NOMO-1 (cell line): ENCODE results near the gene SCFD2.

Experiments used
- DNase-seq, 2 experiments: peaks; one replicate each; lab custom pipeline; 2025; ENCODE audit not compliant: unreplicated experiment in 2 of 2; lab: John Stamatoyannopoulos, UW

SCFD2 gene

DNA sequence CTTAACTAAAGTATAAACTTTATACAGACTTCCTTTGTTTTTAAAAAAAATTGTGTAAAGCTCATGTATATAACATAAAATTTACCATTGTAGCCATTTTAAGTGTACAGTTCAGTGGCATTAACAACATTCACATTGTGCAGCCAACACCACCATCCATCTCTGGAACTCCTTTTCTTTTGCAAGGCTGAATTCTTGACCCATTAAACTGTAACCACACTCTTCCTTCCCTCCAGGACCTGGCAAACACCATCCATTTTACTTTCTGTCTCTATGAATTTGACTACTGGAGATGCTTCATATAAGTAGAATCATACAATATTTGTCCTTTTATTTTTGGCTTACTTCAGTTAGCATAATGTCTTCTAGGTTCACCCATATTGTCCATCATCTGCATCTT, 399.1 kb downstream of the SCFD2 start:
- no peak for DNase-seq

DNA sequence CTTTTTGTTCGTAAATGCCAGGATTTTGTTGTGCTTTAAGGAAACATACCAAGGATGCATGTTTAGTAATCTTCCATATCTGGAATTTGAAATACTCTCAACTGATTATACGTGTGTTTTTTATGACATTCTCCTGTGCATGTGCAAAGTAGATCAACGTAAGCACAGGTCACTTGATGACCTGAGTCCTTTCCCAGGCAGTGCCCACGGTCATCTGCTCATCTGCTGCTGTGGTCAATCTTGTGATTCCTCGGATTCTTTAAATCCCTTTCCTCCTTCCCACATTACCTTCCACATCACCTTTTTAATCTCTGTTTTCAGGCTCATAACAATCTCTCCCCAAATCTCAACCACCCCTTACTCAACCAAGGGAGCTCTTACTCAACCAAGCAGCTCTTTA, 399.7 kb downstream of the SCFD2 start:
- DNase-seq: no peak

DNA sequence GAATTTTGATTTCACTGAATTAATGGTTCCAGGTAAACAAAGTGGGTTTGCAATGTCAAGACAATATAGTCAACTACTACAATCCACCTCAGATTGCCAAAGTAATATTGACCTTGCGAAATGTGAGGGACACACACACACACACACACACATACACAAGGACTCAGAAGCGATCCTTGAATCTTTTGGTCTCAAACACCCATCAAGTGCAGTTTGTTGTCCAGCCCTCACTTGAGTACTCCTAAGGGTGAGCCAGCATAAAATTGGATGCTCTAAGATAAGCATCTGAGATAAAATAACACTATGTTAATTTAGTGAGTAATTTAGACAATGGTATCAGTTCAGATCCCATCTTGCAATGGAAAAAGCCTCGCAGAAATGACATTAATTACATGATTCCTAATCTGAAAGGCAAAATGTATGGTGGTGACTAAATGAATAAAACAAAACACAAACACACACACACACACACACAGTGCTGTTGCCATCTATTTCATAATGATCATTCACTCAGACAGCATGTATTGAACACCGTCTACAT, 401.2 kb downstream of the SCFD2 start:
- DNase-seq: no peak

DNA sequence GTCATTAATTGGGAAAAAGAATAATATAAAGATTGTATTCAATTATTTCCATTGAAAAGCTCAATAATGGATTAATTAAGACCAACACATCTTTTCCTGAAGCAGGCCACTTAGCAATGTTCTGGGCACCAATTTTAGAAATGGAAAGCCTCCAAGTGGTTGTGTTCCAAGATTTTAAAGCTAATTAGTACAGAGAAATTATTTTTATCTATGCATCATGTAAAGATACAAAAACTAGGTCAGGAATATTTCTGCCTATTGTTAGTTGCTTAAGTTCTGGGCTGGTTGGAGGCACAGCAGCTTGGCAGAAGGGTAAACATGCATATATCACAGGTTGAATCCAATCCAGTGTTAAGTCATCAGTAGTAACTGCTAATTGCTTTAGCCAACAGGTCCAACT, 401.9 kb downstream of the SCFD2 start:
- DNase-seq: no peak

DNA sequence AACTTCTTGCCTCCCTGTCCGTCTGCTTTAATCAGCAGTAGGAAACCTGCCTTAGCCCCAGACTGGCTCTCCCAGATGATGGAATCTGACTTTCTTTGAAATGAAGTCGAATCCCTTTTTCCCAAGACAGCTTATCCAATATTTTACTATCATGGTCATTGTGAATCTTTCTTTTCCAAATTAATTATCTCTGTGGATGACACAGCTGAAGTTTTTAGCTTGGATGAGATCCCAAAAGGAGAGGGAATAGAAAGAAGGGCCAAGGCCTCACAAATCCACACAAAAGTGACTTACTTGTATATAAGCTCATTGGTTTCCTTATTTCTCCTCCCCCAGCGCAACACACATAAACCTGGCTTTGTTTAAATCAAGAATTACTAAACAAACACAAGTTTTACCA, 403.1 kb downstream of the SCFD2 start:
- DNase-seq: no peak

DNA sequence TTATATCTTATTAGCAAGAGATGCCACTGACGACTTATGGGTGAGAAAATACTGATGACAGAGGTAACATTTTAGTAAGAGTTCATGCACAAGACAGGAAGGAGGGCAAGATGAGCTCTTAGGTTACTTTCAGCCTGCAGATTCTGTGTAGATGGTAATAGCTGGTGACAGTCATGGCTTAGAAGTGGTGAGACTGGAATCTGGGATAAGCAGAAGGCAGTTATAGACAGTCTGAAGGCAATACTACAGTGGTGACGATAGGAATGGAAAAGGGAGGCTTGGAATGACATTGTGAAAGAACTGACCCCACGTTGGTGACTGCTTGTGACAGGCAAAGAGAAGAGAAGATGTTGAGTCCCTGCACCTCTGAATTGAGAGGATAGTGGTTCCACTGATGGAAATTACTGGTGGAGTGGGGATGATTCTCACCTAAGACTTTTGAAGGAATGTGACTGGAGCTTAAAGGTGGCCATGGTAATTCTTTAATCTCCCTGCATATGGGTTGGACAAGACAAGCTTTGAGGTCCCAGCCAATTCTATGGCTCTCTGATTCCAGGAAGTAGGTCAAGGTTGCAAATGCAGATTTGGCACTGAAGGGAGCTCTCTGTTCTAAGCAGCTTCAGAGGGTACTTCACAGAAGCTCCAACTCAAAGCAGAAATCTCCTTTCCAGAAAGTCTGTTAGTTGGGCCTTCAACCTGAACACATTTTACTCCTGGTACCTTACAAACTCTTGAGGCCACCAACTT, 404.0 kb downstream of the SCFD2 start:
- no peak for DNase-seq

DNA sequence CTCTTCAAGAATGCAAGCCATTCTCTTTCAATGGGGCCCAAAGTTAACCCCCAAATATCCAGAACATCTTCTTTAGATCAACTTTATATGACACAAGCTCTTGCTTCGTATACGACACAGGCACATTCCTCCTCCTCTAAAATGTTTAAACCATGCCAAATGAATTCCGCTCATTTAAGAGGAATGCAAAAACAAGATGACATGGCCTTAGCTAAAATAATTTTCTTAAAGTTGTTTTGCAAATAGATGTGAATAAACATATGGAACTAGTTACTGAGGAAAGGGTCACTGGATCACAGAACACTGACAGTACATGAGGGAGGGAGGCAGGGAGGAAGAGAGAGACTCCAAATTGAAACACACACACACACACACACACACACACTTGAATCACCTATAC, 406.3 kb downstream of the SCFD2 start:
- no peak for DNase-seq

DNA sequence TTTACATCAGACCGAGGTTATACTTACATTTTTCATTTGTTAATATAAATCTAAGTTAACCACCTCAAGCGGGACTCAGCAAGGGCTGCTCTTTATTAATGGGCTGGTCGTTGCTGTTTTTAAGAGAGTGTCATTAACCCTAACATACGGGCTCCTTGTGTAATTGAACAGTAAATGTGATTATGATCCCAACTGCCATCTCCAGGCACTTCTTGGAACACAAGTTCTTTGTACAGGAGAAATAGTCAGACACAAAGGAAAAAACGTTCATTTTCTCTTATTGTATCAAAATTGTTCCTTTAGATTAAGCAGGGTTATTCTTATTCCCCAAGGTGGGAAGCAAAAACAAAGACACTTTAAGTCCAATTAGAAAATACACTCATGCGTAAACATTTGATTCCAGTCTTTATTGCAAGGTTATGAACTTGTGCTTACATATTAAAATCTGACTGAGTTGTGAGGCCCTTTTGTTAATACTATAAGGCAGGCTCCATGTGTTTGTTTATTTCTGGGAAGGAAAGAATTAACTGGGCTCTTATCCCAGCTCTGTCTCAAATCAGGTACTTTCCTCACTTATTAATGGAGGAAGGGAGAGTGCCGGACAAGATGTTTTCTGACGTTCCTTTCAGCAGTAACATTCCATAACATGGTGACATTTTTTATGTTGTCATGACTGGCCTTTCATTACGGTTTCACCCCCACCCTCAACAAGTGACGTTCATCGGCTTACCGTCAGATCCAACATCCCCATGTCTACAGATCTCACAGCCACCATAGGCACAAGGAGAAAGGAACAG, 407.8 kb downstream of the SCFD2 start:
- no peak for DNase-seq

DNA sequence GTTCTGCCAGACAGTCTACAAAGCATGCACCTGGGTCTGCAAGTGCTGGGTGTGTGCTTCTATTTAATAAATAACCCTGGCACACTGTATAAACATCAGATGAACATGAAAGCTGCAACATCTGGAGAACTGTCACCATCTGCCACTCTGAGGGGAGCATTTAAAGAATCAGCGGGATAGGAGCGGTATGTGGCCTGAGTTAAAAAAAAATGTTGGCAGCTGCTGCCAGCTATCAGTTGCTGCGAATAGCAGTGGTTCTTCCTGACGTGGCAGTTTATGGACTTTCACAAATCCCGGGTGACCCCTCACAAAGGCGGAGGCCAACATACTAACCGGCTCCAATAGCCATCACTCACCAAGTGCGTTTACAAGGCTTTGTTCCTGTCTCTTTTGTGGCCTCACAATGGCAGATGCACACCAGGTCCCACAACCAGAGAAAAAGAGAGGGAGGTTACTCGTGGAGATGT, 408.6 kb downstream of the SCFD2 start:
- no peak for DNase-seq

DNA sequence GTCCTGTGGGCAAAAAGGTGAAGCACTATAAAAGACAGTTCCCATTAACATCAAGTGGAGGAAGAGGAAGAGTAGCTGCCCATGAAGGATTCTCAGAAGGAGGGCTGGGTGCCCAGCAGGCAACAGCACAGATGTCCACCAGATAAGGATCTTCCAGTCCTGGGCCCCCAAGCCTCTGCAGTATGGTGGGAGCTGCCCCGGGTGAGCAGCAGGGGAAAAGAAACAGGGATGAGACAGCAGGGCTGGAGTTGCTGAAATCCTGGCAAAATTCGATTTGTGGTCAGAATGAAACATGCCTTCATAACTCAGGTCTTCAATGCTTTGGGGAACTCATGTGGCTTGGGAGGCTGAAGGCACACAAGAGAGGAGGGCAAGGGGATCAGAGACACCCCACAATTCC, 409.2 kb downstream of the SCFD2 start:
- no peak for DNase-seq

DNA sequence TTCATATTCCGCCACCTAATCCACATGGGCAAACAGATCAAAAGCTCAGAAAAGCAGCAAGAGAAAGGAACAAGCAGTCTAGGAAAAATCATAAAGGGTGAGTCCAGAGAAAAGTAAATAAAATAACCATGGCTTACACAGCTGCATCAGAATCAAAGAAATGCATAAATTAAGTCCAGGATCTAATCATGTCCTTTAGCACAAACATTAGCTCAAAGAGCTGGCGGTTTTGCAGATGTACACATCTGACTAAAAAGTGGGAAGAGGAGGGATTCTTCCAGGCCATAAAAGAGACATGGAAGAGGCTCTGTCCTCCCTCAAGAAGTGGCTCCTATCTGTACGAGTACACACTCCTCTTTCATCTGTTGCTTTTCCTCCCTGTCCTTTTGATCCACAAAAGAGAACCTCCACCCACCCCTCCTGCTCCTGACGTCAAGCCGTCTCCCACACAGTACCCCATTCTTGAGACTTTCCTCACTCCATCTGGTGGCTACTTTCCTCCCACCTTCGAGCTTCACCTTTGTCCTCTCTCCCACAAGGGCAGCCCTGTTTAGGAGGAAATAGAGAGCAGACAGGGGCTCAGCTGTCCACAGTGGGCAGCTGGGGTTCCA, 411.2 kb downstream of the SCFD2 start:
- no peak for DNase-seq

DNA sequence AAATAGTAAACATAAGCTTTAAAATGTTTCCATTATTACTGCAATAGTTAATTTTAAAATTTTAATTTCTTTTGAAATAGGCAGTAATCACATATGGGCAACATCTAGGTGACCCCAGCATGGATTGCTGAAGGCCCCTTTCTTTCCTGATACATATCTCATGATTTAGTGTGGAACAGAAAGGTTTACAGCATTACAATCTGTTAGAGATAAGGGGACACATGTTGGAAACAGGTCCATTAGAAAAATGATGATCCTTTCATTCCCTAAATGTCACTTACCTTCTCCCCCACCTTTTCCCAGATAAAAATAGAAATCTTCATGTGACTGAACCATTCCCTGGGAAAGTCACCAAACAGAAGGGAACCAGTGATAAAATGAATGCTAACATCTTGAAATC, 413.3 kb downstream of the SCFD2 start:
- no peak for DNase-seq

DNA sequence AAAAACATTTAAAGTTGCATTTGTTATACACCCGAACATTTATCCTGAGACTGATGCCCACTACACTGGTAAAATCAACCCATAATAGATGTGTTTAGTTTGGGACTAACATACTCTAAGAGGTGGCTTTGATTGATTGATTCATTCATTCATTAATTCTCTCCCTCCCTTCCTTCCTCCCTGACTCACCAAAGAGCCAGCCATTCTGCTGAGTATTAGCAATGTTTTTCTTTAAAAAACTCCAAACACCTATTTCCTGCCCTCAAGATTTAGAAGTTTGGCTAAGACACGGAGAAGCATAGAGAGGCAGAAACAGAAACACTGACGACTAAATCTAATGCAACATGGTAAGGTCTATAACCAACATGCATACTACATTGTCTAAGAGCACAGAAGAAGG, 414.8 kb downstream of the SCFD2 start:
- DNase-seq: no peak

DNA sequence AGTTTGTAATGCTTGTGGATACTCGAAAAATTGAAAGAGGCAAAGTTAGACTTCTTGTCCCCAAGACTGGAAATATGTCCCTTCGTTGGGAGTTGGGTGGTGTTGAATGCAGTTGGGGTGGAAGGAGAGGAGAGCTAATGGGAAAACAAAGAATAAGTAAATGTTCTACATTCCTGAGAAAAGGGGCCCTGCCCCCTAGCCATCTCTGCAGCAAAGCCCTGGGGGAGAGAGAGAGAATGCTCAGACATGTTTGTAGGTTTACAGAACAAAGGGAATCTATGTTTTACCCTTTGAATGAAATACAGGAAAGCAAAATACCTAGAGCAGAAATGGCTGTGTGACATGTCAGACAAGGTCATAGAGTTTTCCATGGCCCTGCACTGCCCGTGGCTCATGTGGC, 415.6 kb downstream of the SCFD2 start:
- DNase-seq: no peak

DNA sequence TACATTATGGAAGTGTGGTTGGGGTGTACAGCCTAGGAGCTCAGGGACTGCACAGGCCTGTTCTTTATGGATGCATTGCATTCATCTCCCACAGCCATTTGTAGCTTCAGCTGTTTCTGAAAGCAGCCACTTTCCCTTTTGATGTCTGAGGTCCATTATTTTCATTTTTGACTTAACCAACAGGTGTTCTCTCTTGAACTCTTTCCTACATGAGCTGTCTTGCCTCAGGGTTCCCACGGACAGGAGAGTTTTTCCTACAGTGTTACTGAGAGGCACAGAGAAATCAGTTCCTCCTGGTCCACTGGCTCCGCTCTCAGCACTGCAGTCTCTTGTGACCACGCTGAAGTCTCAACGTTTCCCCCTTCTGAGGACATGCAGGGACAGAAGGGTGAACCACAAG, 416.5 kb downstream of the SCFD2 start:
- no peak for DNase-seq

DNA sequence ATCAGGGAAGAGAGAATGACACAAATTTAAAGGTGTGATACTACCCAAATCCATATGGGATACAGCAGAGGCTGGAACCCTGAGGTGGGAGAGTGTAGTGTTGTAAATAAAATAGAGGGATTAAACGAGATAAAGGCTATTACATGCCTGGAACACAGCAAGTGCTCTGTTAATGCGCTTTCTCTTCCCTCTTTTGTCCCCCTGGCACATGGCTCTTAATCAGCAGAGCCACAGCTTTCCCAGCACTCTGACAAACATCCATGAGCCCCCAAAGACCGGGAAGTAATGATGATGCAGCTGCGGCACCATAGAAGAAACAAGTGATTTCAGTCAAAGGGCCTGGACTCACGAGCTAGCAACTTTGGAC, 417.8 kb downstream of the SCFD2 start:
- no peak for DNase-seq

DNA sequence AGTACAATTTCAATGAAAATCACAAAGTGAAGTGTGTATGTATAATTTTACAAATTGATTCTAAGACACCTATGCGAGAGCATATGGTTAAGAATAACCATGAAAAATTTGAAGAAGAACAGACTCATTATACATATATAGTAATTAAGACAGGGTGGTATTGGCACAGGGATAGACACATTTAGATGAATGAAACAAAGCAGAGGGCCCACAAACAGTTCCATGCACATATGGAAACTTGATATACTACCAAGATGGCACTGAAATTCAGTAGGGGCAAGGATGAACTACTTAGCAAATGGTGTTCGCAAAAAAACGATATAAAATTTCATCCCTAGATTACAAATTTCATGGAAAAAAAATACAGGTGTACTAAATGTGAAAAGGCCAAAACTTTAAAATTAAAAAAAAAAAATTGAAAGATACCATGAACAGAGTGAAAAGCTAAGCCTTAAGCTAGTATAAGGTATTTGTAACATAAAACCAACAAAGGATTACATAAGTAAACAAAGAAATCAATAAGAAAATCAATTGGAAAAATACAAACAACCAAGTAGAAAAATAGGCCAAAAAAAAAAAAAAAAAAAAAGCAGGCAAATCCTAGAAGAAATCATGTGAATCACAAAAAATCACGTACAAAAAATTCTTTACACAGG, 418.3 kb downstream of the SCFD2 start:
- DNase-seq: no peak

DNA sequence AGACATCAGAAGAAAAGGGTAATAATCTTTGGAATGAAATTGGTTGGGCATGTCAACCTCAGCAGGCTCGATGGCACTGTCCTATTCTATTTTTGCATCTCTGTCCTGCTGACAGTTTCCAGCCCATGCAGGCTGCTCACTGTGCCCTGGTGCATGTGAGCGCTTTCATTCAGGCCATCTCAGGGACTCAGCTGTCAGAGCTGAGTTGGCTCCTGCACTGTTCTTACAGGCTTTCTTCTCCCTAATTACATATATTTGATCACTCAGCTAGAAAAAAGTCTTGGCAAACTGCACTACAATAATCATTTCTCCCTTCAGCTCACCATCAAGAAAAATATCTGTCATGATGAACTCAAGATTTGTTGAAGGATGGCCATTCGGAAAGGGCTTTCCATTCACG, 419.0 kb downstream of the SCFD2 start:
- no peak for DNase-seq

DNA sequence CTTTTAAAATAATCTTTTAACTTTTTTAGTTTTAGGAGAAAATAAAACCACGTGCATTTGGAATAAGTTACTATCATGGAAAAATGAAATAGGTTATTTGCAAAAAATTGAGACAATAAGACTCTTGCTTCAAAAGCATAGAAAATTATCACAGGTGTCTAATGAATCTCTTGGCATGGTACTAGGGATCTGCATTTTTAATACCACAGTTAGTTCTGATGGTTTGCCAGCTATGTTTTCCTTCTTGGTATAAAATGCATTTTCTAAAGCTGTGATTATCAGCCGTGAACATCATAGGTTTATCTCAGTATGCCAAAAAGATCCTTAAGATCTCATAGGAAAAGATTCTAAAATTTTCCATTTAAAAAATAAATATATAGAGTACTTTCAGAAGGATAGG, 419.9 kb downstream of the SCFD2 start:
- no peak for DNase-seq

DNA sequence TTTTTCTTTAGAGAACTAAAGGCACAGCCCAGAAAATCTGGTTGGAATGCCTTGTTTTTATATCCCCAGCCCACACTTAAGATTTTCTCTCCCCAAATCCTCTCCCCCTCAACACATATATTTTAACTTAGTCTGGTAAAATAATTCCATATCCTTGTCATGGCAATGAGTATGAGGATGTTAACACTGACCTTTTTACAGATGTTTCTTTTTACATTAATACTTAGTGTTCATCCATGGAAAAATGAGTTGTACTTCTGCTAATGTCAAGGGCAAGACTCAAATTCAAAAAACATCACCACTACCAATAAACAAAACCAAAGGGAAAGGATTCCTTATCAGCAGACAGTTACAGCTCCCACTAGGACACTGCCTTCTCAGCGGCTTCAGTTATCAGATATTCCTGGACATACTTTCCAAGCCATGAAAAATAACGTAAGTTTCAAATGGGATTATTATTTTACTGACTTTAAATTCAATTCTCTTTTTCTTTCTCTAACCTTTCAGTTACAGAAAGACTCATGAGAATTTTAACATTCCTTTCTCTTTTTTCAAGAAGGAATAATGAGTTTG, 420.4 kb downstream of the SCFD2 start:
- DNase-seq: no peak

DNA sequence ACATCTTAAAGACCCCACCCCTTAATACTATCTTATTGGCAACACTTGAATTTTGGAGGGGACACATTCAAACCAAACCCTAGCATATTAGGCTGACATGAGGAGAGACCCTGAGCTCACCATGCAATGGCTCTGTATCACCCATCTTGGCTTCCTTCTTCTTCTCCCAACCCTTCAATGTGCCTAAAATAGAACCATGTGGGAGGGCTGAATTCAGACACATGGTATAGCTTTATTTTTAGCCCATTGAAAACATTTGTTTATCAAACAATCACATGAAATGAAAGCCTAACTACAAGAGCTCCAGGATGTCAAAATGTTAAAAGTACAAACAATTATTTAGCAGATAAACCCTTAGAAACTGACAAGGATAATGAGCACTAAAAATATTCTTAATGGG, 422.2 kb downstream of the SCFD2 start:
- no peak for DNase-seq
